Stimulated activated CD4-positive, alpha-beta T cell treated with anti-CD3 and anti-CD28 coated beads, Interleukin-2, amount 100 ng/mL, for 48 hours (primary cell): ENCODE data around the gene HACE1.
"Not testable (repeated sequence)": the region's sequence is repeated elsewhere in the genome, so short reads cannot be mapped to it uniquely, and the experiment has no call there.

Experiments used
- DNase-seq, 2 donors: peaks; one replicate each; pipeline ENCODE4 v3.0.0-alpha.2; 2020

Gene HACE1

DNA sequence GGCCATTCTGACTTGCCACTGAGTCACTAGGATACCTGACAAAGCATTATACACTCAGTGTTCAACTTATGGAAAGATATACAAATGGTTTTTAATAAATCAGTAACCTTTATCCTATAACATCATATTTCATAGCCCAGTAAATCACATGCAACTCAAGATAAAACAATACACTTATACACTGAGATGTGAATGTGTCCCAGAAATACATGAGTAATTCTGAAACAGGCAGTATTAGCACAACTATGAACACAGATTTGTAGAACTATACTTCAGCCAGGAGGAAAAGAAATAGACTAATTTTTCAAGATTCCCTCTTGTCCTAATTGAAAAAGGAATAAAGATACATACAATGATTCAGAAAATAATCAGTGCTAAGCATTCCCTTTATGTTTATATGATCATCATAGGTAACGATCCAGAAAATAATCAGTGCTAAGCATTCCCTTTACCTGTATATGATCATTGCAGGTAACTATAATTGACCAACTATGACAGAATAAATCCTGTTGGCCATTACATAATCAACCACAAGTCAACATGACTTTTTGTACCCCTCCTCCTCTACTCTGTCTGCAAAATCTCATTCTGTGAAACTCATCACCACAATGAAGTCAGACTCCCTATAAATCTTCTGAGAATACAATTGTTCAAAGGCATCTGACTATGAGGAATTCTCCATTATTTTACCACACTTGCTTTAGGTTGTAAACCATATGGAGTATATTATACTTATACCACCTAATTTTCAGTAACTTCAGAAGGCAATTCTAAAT, 30.3 kb downstream of the HACE1 start:
- no peak for DNase-seq

DNA sequence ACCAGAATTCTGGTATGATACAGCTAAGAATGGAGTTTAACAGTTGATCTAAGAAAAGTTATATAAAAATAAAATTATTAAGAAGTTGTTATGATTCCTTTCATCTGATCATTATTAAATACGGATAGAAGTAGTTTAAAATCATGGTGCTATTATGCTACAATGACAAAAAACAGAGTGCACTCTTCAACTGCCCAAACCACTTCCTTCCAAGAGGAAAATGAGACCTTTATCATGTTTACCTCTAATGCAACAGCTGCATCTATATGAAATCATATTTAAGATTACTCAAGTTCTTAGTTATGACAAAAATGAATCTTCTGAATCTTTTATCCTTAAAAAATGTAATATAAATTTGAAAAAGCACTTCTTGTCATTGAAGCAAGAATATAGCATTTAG, 31.2 kb downstream of the HACE1 start:
- no peak for DNase-seq

DNA sequence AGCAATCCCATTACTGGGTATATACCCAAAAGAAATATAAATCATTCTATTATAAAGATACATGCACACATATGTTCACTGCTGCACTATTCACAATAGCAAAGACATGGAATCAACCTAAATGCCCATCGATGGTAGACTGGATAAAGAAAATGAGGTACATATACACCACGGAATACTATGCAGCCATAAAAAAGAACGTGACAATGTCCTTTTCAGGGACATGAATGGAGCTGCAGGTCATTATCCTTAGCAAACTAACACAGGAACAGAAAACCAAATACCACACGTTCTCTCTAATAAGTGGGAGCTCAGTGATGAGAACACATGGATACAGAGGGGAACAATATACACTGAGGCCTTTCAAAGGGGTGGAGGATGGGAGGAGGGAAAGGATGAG, 38.9 kb downstream of the HACE1 start:
- not testable (repeated sequence) for DNase-seq

DNA sequence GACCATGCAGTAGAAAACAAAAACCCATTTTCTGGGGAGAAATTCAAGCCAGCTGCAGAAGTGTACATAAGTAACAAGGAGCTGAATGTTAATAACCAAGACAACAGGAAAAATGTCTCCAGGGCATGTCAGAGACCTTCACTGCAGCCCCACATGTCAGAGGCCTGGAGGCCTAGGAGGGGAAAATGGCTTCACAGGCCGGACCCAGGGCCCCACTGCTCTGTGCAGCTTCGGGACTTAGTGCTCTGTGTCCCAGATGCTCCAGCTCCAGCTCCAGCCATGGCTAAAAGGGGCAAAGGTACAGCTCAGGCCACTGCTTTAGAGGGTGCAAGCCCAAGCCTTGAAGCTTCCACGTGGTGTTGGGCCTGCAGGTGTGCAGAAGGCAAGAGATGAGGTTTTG, 43.6 kb downstream of the HACE1 start:
- no peak for DNase-seq

DNA sequence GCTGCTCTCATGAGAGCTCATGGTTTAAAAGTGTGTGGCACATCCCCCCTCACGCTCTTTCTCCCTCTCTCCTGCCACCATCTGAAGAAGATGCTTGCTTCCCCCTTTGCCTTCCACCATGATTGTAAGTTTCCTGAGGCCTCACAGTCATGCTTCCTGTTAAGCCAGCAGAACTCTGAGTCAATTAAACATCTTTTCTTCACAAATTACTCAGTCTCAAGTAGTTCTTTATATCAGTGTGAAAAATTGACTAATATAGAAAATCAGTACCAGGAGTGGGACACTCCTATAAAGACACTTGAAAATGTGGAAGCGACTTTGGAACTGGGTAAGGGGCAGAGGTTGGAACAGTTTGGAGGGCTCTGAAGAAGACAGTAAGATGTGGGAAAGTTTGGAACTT, 45.0 kb downstream of the HACE1 start:
- no peak for DNase-seq

DNA sequence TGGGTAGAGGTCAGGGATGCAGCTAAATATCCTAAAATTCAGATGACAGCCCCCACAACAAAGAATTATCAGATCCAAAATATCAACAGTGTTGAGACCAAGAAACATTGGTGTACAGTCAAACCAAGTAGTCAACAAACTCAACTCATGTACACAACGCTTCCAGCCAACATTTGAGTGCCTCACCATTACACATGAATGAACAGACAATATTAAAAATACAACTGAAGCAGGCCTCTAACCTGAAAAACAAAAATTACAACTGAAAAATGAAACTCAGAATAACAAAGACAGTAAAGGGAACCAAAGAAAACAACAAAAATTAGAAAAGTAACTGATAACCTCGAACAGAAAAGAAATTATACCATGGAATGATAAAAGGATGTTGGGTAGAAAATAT, 46.2 kb downstream of the HACE1 start:
- no peak for DNase-seq

DNA sequence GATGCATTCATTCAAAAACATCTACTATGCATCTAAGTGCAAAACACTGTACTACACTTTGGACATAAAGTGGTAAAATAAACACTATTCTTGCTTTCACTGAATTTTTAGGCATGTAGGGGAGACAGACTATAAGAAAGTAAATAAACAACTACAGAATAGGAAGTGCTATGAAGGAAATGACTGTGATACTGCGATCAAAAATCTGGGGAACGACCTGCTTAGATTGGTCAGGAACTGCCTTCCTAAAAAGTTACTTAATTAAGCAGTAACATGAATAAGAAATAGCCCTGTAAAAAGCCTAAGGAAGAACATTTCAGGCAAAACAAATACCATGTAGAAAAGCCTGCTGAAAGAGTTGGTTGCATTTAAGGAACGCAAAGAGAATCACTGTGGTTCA, 50.6 kb downstream of the HACE1 start:
- DNase-seq = no peak

DNA sequence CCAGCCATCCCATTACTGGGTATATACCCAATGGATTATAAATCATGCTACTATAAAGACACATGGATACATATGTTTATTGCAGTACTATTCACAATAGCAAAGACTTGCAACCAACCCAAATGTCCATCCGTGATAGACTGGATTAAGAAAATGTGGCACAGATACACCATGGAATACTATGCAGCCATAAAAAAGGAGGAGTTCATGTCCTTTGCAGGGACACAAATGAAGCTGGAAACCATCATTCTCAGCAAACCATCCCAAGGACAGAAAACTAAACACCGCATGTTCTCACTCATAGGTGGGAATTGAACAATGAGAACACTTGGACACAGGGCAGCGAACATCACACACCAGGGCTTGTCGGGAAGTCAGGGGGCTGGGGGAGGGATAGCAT, 54.4 kb downstream of the HACE1 start:
- DNase-seq = not testable (repeated sequence)

DNA sequence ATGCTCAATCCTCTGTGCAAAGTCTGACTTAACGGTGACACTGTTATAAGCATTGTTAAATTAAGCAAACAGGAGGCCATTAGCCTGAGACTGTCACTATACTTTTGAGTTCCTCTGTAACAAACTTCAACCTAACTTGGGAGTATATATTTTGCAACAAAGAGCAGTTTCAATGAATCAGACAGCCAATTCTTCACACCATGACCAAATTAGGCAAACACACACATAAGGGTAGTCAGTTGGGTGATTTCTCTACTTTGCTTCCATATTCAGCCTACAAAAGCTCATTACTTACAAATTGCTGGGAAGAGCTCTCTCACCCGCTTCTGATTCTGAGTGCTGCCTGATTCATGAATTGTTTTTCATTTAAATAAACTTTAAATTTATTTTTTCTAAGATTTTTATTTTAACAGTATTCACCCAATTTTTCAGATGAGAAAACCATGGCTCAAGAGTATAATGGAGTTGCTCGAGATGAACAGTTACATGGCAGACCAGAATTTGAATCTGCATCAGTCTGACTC, 60.5 kb downstream of the HACE1 start:
- DNase-seq = no peak

DNA sequence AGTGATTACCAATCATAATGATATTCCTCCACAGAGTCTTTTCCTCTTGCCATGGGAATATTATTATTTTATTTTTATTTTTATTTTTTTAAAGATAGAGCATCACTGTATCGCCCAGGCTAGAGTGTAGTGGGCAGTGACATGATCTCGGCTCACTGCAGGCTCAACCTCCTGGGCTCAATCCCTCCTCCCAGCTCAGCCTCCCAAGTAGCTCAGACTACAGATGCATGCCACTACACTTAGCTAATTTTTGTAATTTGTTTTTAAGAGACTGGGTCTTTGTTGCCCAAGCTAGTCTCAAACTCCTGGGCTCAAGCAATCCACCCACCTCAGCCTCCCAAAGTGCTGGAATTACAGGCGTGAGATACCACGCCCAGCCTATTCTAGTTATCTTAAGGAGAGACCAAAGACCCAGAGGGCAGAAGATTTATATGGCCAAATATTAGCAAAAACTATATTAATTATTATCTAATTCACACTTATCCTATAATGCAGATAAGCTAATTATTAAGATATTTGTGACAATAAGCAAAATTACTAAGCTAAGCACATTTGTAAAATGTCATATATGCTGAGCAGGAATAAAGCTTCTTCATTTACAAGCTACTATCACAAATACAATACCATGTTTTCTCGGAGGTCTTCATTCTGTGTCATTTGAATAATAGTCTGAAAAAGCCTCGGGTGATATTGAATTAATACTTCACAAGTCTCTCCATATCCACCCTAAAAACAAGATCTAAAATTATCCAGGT, 63.5 kb downstream of the HACE1 start:
- DNase-seq = no peak

DNA sequence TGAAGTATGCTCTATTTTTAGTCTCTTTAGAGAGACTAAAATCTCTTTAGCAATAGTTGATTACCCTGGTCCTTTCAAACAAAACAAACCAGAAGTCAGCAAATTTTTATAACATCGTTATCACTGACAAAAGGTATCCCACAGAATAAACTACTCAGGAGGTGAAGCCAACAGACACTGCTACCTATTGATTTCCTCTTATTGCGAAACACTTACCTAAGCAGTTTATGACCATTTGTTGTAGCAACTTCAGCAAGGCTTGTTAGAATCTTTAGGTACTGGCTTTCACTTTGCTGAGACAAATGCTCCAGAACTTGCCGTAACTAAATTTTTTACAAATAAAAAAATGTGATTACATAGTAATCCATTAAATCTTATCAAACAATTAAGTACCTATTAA, 64.4 kb downstream of the HACE1 start:
- DNase-seq = no peak

DNA sequence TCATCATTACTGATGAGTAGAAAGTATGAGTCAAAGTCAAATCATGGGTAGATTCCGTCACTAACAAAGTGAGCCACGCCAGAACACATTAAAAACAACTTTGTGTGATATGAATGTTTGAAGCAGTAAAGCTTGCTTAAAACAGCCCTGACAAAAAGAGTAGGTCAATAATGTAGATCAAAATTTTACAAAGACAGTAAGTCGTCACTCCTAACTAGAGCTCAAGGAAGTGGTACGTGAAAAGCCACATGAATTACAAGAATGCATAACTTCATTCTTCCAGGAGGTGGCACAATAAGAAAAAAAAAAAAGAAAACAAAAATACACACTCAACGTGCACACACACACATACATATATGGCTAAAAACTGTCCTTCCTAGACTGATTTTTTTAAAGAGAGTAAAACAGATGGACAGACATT, 69.9 kb downstream of the HACE1 start:
- DNase-seq = no peak

DNA sequence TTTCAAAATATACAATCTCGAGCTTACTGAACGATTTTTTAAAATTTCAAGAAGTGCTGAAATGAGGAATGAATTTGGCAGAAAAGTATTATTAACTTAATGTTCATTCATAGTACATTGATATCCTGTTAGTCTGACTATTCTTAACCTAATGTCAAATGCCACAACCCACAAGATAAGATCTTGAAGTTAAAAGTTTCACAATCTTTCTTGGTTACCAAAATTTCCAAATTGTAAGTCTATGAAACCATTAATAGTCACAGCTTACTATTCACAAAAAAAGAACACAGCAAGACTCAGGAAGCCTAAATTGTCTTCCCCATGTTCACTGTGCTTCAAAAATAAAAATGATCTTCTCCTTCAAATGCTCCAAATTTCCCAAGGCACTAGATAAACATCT, 71.3 kb downstream of the HACE1 start:
- DNase-seq = no peak

DNA sequence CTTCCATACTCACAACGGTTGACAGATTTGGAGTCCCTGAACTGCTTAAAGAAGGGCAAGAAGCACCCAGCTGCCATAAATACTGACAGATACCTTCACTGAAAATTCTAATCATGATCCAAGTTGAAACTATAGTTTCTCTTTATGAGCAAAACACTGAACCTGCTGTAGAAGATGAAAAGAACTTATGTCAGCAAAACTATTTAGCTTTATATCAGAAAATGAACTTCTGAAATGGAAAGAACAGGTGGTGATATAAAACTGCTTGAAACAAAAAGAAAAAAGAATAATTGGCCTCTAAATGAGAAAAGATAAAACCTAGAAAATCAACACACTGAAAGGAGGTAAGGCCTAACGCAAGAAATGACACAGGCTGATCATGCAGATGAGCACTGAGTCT, 72.4 kb downstream of the HACE1 start:
- no peak for DNase-seq

DNA sequence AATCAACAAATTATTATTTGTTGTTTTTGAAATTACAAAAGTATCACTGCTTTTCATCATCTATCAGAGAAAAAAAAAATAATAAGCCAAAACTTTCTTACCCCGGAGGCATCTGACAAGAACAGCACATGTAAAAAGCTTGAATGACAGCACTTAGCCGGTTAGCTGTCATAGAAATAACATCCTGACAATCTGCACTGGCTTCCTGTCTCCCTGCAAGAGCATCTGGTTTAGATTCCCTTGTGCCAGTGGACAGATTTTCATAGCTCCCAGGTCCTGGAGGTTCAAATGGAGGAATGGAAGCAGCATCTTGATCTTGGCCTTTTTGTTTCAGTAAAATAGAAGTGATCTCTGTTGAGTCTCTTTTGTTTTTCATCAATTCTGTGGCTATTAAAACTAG, 74.8 kb downstream of the HACE1 start:
- DNase-seq = no peak

DNA sequence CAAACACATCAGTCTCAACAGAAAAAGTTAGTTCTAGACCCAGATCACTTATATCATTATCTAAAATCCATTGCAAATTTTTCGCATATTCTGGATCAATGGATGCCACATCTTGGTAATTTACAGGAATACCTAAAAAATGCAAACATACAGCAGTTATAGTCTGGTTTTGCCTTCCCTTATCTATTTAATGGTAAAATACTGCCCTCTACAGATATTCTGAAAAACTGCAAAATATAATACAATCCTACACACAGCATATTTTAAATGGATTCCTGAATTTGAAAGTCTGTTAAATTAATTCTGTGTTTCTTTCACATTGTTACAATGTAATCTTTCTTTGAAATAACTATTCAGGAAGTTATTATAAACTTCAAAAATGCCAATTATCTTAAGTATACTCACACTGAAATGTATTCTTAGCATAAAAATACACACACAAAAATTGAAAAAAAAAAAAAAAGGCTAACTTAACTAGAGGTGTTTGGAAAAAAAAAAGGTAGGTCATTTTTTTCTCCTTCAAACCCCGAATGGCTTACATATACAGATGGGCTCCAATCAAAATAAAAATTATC, 88.4 kb downstream of the HACE1 start:
- no peak for DNase-seq

DNA sequence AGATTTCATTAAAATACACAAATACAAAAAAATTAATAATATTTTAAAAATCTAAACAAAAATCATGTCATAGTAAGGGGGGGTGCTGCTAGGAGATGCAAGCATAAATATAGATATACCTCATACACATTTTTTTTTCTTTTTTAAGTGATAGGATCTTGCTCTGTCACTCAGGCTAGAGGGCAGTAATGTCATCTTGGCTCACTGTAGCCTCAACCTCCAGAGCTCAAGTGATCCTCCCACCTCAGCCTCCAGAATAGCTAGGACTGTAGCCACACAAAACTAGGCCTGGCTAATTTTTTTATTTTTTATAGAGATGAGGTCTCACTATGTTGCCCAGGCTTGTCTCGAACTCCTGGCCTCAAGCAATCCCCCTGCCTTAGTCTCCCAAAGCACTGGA, 90.8 kb downstream of the HACE1 start:
- DNase-seq = no peak

DNA sequence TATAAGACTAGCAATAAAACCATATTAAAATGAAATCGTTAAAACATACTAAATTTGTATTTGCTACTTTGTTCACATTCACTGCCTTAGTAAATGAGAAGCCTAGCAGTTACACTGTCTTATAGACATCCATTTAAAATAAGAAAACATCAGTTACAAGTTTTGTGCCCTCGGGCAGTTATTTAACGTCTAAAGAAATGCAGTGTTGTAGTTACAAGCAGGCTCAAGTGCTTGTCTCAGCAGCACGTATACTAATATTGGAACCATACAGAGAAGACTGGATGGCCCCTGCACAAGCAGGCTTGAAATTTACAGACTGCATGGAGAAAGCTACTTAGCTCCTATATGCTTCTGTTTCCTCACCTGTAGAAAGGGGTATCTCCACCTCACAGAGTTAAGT, 93.1 kb downstream of the HACE1 start:
- DNase-seq = no peak

DNA sequence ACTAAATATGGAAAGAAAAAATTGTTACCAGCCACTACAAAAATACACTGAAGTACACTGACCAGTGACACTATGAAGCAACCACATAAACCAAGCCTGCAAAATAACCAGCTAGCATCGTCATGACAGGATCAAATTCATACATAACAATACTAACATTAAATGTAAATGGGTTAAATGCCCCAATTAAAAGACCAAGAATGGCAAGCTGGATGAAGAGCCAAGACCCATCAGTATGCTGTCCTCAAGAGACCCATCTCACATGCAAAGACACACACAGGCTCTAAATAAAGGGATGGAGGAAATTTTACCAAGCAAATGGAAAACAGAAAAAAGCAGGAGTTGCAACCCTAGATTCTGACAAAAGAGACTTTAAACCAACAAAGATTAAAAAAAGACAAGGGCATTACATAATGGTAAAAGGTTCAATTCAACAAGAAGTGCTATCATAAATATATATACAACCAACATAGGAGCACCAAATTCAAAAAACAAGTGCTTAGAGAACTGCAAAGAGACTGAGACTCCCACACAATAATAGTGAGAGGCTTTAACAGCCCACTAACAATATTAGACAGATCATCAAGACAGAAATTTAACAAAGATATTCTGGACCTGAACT, 104.8 kb downstream of the HACE1 start:
- DNase-seq = no peak

DNA sequence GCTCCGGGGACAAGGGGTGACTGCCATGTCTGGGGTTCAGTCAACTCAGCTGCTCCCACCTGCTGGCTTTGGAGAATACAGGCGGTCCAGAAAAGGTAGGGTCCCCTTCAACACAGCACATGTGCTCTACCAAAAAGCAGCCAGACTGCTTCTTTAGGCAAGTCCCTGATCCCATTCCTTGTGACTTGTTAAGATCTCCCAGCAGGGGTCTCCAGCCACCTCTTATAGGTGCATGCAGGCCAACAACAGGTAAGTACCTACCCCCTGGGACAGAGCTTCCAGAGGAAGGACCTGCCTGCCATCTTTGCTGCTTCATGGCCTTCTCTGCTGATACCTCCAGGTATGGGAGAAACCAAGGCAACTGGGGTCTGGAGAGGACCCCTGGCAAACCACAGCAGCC, 106.5 kb downstream of the HACE1 start:
- DNase-seq = no peak

DNA sequence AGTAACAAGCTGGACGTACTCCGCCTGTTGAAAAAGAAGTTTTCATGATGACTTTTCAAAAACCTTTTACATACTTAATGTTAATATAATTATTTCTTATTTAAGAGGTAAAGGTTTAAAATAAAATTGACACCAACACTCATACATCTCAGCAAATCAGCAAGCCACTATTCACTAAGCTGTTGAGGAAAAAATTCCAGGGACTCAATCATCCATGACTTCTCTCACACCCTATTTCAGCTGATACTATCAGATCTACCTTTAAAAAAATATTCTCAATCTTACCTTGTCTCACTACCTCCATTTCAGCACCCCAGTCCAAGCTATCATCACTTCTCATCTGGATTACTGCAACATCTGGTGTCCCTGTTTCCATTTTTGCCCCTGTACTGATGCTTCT, 109.3 kb downstream of the HACE1 start:
- no peak for DNase-seq

DNA sequence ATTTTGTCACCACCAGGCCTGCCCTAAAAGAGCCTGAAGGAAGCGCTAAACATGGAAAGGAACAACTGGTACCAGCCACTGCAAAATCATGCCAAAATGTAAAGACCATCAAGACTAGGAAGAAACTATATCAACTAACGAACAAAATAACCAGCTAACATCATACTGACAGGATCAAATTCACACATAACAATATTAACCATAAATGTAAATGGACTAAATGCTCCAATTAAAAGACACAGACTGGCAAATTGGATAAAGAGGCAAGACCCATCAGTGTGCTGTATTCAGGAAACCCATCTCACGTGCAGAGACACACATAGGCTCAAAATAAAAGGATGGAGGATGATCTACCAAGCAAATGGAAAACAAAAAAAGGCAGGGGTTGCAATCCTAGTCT, 120.6 kb downstream of the HACE1 start:
- not testable (repeated sequence) for DNase-seq

DNA sequence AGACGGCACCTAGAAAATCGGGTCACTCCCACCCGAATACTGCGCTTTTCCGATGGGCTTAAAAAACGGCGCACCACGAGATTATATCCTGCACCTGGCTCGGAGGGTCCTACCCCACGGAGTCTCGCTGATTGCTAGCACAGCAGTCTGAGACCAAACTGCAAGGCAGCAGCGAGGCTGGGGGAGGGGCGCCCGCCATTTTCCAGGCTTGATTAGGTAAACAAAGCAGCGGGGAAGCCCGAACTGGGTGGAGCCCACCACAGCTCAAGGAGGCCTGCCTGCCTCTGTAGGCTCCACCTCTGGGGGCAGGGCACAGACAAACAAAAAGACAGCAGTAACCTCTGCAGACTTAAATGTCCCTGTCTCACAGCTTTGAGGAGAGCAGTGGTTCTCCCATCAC, 122.2 kb downstream of the HACE1 start:
- DNase-seq = not testable (repeated sequence)

DNA sequence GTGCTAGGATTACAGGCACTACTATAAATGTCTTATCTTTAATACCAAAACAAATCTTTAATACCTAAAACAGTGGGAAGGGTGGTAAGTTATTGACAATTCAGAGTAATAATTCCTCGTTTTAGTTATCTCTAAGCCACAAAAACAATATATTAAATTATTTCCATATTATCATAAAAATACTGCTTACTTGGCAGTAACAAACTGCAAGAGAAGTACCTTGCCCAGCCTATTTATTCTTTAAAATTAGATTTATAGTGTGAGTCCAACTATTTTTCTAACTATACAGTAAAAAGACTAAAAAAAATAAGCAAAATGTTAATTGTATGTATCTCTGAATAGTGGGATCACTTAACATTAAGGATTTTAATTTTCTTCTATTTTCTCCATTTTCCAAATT, 123.2 kb downstream of the HACE1 start:
- DNase-seq = no peak
